Putamen (tissue), 1 donor: ENCODE measurements around the gene ACVR1C.
A peak's percentile ranks its signal among the peaks of the same experiment; 100 is the strongest.
"Not testable (repeated sequence)": the region's sequence is repeated elsewhere in the genome, so short reads cannot be mapped to it uniquely, and the experiment has no call there.

Experiments
- DNase-seq: peaks from one replicate; pipeline ENCODE4 v3.0.0-alpha.2; 2016; ENCODE audit warnings: low spot score

ACVR1C gene

DNA sequence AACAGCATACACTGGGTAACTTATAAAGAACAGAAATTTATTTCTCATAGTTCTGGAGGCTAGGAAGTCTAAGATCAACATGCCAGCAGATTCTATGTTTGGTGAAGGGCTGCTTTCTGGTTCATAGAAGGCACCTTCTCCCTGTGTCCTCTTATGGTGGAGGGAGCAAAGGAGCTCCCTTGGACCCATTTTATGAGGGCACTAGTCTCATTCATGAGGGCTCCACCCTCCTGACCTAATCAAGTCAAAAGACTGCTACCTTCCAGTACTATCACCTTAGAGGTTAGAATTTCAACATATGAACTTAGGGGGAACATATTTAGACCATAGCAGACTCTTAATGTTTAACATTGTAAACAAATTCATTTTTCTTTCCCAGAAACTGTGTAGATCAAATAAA is 54.5 kb downstream of the ACVR1C start:
- DNase-seq = no peak

GRCh38 chr2:157572725-157573124 is 55.9 kb downstream of the ACVR1C start:
- DNase-seq = no peak

DNA sequence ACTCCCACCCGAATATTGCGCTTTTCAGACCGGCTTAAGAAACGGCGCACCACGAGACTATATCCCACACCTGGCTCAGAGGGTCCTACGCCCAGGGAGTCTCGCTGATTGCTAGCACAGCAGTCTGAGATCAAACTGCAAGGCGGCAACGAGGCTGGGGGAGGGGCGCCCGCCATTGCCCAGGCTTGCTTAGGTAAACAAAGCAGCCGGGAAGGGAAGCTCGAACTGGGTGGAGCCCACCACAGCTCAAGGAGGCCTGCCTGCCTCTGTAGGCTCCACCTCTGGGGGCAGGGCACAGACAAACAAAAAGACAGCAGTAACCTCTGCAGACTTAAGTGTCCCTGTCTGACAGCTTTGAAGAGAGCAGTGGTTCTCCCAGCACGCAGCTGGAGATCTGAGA is 62.0 kb downstream of the ACVR1C start:
- not testable (repeated sequence) for DNase-seq

- not testable (repeated sequence) for DNase-seq
Observed at GRCh38 chr2:157566113-157566512, 62.6 kb downstream of the ACVR1C start.

- DNase-seq = no peak
Observed at GRCh38 chr2:157565550-157565949, 63.1 kb downstream of the ACVR1C start.

DNA sequence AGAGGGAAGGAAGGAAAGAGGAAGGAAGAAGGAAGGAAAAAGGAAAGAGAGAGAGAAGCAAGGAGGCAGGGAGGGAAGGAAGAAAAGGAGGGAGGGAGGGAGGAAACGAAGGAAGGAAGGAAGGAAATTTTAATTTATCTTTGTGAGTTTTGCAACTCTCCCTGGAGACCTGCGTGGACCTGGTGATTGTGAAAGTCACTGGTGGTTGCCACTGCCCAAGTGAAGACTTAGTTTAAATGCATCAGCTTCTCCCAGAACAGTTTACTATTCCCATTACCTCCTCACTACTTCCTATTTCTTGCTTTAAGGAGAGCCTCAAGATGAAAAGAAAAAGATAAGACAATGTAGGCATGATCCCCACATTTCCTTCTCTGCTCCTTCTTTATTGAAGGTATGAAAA is 68.8 kb downstream of the ACVR1C start:
- no peak for DNase-seq

GRCh38 chr2:157559461-157559860 is 69.2 kb downstream of the ACVR1C start:
- DNase-seq = no peak

DNA sequence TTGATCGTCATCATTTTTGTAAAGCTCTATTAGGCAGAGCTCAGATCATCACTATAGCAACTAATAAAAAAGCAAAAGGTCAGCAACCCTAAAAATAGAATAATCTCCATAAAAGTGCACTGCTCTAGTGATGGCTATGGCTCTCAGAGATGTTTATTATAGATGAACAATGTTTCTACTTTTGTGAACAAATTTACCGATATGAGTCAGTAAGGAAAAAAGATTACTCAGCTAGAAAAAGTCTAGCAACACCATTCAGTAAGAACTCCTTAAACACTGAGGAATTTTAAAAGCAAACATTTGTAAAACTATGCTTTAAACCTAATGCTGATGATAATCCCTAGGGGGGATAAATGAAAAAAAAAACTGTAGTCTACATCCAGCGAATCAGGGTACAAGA is 69.6 kb downstream of the ACVR1C start:
- no peak for DNase-seq

- no peak for DNase-seq
Observed at GRCh38 chr2:157557770-157558169, 70.9 kb downstream of the ACVR1C start.

- DNase-seq = no peak
Observed at GRCh38 chr2:157540102-157540501, 88.6 kb downstream of the ACVR1C start.

GRCh38 chr2:157538064-157538463 is 90.6 kb downstream of the ACVR1C start:
- DNase-seq = no peak

DNA sequence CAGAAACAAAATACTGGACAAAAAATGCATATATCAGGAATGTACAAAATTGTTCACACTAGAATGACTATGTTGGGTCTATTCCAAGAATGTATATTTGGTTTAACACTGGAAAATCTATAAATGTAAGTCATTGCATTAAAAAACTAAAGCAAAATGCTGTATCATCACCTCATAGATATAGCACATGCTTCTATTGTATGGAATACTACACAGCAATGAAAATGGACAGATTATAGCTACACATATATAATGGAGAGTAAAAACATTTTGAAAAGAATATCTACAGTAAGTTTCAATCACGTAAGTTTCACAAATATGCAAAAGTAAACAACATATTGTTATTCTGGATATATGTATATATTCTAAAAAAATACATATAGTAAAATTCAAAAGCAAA is 91.8 kb downstream of the ACVR1C start:
- DNase-seq = no peak

- no peak for DNase-seq
Observed at GRCh38 chr2:157528963-157529751, 99.5 kb downstream of the ACVR1C start.

DNA sequence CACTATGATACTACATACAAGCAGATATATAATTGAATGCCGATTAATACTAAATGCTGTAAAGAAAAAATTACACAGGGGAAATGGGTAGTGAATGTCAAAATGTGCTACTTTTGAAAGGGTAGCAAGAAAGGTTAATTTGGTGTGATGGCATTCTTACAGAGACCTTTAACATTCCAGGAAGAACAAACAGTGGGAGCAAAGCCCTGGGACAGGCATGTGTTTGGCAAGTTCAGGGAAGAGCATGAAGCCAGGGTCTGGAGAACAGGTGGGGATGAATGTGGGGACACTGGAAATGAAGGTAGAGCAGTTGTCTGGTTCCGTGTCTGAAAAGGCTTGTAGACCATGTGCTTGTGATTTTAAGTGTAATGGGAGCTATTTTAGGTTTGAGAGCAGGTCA is 102.6 kb downstream of the ACVR1C start:
- no peak for DNase-seq

DNA sequence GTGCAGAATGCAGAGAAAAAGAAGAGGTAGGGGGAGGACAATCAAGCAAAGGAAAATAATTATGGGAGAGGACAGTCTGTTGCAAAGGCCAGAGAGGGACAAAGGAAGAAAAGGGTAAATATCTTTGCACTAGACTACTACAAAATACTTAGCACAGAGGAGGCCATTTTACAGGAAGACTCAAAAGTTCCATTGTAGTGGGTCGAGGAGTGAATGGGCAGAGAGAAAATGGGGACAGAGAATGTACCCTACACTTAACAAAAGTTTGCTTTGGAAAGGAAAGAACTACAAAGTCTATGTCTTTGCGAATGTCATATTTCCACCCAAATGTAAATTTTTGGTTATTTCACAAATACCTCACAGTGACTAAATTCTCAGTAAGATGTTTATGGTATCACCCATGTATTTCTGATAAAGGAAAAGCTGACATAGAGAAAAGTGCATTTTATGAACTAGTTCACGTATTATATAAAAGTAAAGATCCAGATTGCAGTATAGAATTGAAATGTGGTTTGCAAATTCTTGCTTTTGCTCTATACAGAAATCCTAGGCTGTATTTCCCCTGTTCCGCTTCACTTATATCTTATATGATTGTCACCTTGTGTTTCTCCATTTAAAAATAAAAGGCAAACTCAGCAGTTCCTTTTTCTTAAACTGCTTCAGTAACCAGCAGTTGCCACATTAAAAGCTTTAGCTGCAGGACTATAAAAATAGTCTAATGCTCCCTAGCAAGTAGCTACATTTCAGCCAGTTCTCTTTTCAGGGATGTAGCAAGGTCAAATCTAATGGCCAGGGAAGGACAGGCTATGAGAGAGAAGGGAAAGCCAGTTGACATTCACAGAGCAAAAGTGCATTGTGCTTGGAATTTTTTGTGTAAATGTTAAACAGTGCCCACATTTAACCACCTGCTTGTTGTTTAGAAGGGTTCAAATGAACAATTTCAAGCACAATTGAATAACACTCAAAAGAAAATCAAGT is 105.1 kb downstream of the ACVR1C start:
- no peak for DNase-seq

GRCh38 chr2:157514966-157515365 is 113.7 kb downstream of the ACVR1C start:
- DNase-seq = not testable (repeated sequence)

- DNase-seq = no peak
Observed at GRCh38 chr2:157509744-157510143, 118.9 kb downstream of the ACVR1C start.

- DNase-seq = no peak
Observed at GRCh38 chr2:157508676-157509075, 120.0 kb downstream of the ACVR1C start.

- DNase-seq = no peak
Observed at GRCh38 chr2:157506586-157506985, 122.1 kb downstream of the ACVR1C start.

GRCh38 chr2:157504623-157505022 is 124.0 kb downstream of the ACVR1C start:
- no peak for DNase-seq

DNA sequence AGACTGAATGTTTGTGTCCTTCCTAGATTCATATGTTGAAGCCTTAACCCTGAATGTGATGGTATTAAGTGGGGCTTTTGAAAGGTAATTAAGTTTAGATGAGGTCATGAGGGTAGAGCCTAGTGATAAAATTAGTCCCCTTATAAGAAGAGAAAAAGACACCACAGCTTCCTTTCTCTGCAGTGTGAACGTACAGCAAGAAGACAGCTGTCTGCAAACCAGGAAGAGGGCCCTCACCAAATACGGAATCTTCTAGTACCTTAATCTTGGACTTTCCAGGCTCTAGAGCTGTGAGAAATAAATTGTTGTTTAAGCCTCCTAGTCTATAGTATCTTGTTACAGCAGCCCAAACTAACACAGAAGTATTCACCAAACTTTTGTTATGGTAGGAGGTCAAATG is 127.6 kb downstream of the ACVR1C start:
- DNase-seq = no peak

DNA sequence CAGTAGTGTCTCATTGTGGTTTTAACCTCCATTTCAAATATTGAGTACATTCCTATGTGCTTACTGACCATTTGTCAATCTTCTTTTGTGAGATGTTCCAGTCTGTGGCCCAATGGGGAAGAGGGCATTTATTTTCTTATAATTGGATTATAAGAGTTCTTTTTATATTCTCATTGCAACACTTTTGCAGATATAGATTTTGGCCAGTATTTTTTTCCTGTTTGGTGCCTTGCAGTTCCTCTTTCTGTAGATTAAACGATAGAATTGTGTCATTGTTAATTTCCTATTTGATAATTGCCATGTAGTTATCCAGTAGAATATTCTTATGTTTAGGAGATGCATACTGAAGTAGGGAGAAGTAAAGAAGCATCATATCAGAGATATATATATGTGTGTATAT is 128.3 kb downstream of the ACVR1C start:
- no peak for DNase-seq

DNA sequence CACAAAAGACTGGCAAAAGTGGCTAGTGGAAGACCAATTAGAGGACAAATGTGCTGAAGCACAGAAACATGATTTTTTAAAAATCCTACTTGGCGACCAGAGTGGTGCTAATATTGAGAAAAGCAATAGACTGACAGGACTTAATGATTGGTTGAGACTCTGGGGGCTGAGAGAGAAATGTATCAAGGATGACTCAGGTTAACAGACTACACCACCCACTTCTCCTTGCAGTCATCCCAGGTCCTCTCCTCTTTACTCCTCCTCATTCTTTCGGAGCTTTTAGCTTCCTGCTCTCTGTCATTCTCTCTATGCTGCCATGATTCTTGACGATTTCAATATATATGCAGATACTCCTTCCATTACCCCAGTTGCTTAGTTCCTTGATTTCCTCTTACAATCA is 130.2 kb downstream of the ACVR1C start:
- peak; percentile 68 for DNase-seq
